ENCODE data around the gene MKX. TPM values are rescaled to one million over a fixed set of nuclear protein-coding genes. Genes with fewer than 3 reads are reported as not detected.

The MKX gene
- total RNA-seq, 4 donors from 2014 or later, result 2.3 to 39.5 (median 26.5) TPM

GRCh38 chr10:27724287-27724686 is 21.3 kb downstream of the MKX start:
- Histone ChIP-seq H3K4me1 (peaks cover 0 to 54% (median 2%) of the 10 kb centered on the region in 3 donors), H3K27ac (peak overlapping the region; percentile 81 to 91 (median 84)), H3K36me3 (no peaks in the 10 kb centered on the region), H3K27me3 (no peaks in the 10 kb centered on the region), H3K9me3 (no peaks in the 10 kb centered on the region), H3K4me3 (no peak overlapping the region)
- 80 to 93% methylated on average over 1 of the region's 1 CpG for WGBS, 2 donors (ENCODE audit: low coverage in 1 of 2)
- ATAC-seq, result peak; percentile 48
- peak in 3 of 4 experiments; percentile 33 to 50 (median 34) for TF ChIP-seq CTCF (IDR thresholded peaks at IDR 0.05)
- no peak for TF ChIP-seq POLR2AphosphoS5 (IDR thresholded peaks at IDR 0.05)

GRCh38 chr10:27723436-27723835 is 22.2 kb downstream of the MKX start:
- peak; percentile 89 for ATAC-seq
- H3K36me3 ChIP-seq, result no peaks in the 10 kb centered on the region
- peak; percentile 90 for TF ChIP-seq POLR2AphosphoS5 (IDR thresholded peaks at IDR 0.05)
- TF ChIP-seq CTCF (IDR thresholded peaks at IDR 0.05), result no peak
- no peaks in the 10 kb centered on the region for H3K27me3 ChIP-seq
- H3K9me3 ChIP-seq, result no peaks in the 10 kb centered on the region
- no peak overlapping the region for H3K4me3 ChIP-seq
- peaks cover 0 to 51% (median 2%) of the 10 kb centered on the region in 3 donors for H3K4me1 ChIP-seq
- H3K27ac ChIP-seq, result peak overlapping the region; percentile 81 to 91 (median 84)

GRCh38 chr10:27720529-27720928 is 25.1 kb downstream of the MKX start:
- Histone ChIP-seq H3K27me3 (no peaks in the 10 kb centered on the region), H3K27ac (no peak overlapping the region), H3K4me3 (no peak overlapping the region), H3K9me3 (no peaks in the 10 kb centered on the region), H3K36me3 (no peaks in the 10 kb centered on the region), H3K4me1 (peaks cover 0 to 51% (median 2%) of the 10 kb centered on the region in 3 donors)
- ATAC-seq, result no peak
- WGBS, 2 donors (ENCODE audit: low coverage in 1 of 2), result 83 to 100% methylated on average over 1 of the region's 1 CpG
- TF ChIP-seq POLR2AphosphoS5 (IDR thresholded peaks at IDR 0.05), result no peak
- TF ChIP-seq CTCF (IDR thresholded peaks at IDR 0.05), result no peak
- TF ChIP-seq POLR2A (IDR thresholded peaks at IDR 0.05), result no peak
- TF ChIP-seq EP300 (IDR thresholded peaks at IDR 0.05), result no peak

- H3K27me3 ChIP-seq, result no peaks in the 10 kb centered on the region
- no peak overlapping the region for H3K4me3 ChIP-seq
- H3K27ac ChIP-seq, result peak overlapping the region in 1 of 4 donors; percentile 33
- H3K9me3 ChIP-seq, result no peaks in the 10 kb centered on the region
- H3K36me3 ChIP-seq, result no peaks in the 10 kb centered on the region
- WGBS, 2 donors (ENCODE audit: low coverage in 1 of 2), result 76 to 80% methylated on average over 3 of the region's 3 CpGs
- TF ChIP-seq POLR2A (IDR thresholded peaks at IDR 0.05) (no peak), POLR2AphosphoS5 (IDR thresholded peaks at IDR 0.05) (no peak), CTCF (IDR thresholded peaks at IDR 0.05) (no peak), EP300 (IDR thresholded peaks at IDR 0.05) (no peak)
- no peak for ATAC-seq
- H3K4me1 ChIP-seq, result peaks cover 0 to 50% (median 4%) of the 10 kb centered on the region in 3 donors
Measured at GRCh38 chr10:27719052-27719451, 26.6 kb downstream of the MKX start.

- TF ChIP-seq POLR2A (IDR thresholded peaks at IDR 0.05) (no peak), POLR2AphosphoS5 (IDR thresholded peaks at IDR 0.05) (no peak), CTCF (IDR thresholded peaks at IDR 0.05) (no peak), EP300 (IDR thresholded peaks at IDR 0.05) (no peak)
- Histone ChIP-seq H3K27ac (no peak overlapping the region), H3K36me3 (no peaks in the 10 kb centered on the region), H3K4me3 (no peak overlapping the region), H3K9me3 (no peaks in the 10 kb centered on the region), H3K4me1 (peaks cover 0 to 55% (median 4%) of the 10 kb centered on the region in 3 donors), H3K27me3 (no peaks in the 10 kb centered on the region)
- 60 to 77% methylated on average over 3 of the region's 3 CpGs for WGBS, 2 donors (ENCODE audit: low coverage in 1 of 2)
- ATAC-seq, result no peak
Measured at GRCh38 chr10:27717861-27718260, 27.8 kb downstream of the MKX start.
